Femur (tissue), 1 donor: Measurements from ENCODE around the gene SLC25A34.

Source experiments
- DNase-seq: peaks from one replicate; pipeline ENCODE4 v3.0.0-alpha.2; 2017

The SLC25A34 gene

DNA sequence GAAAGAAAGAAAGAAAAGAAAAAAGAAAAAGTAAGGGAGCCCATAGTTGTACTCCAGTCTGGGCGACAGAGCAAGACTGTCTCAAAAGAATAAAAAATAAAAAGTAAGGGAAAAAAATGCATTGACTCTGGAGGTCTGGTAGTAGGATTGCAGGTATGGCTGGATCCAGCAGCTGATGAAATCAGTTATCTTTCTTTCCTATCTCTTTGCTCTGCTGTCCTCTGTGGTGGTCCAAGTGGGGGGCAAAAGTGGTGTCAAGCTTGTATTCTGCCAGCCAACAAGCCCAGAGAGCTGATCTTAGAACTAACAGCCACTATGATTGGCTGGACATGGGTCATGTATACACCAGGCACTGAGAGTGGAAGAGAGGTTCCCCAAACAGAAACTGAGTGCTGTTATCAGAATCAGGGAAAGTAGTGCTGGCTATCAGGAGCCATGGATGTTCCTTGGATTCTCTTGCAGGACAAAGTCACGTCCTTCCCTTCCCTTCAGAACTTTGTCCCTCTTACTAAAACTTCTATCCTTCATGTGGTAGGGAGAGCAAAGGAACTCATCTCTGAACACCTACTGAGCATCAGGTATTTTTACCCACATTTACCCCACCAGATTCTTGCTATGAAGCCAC is 19.1 kb downstream of the SLC25A34 start:
- no peak for DNase-seq

DNA sequence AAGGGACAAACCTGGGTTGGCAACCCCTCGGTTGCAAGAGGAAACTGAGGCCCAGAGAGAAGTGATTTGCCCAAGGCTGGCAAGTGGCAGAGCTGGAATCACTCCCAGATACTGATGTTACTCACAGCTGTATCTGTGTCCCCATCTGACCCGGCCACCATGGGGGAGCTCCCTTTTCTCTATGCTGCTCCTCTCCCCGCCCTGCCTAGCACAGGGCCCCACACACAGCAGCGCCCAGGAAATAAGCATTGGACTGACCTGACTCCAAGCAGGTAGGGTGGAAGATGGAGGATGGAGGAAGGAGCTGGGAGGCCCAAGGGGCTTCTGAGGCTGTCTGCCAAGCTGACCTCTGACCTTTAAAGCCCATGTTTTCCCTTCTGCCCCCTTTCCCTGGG is 19.6 kb downstream of the SLC25A34 start:
- DNase-seq = peak; percentile 28

DNA sequence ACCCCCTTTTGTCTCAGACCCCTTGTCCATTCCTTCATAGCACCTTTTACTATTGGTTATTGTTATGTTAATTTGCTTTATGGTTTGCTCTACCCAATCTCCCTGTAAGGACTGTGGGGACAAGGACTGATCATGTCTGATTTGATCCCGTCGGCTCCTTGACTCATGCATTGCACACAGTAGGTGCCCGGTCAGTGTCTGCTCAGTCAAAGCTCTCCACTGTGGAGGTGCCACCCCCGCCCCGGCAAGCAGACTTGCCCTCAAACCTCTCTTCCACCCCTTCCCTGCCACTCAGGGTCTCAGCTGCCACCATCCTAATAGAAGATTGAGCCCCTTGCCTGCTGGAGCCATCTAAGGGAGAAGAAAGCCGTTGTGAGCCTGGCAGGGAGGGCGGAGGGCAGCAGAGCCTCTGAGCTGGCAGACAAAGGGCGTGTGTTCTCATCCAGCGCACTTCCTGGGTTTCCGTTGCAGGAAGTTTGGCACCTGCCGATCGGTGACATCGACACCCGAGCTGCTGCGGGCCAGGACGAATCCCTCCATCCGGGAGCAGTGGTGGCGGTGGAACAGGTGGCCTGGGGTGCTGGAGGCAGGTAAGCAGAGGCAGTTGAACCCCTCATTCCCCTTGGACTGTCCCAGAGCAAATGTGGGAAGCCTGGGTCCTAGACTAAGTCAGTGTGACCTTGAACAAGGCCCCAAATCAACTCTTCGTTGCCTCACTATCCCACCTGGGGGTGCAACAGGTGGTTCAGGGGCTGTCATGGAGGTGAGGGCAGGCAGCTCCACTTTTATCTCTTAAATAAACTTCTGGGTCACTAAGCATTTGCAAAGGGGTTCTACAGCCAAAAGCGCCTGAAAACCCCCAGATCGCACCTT is 20.3 kb downstream of the SLC25A34 start:
- peak; percentile 39 for DNase-seq

DNA sequence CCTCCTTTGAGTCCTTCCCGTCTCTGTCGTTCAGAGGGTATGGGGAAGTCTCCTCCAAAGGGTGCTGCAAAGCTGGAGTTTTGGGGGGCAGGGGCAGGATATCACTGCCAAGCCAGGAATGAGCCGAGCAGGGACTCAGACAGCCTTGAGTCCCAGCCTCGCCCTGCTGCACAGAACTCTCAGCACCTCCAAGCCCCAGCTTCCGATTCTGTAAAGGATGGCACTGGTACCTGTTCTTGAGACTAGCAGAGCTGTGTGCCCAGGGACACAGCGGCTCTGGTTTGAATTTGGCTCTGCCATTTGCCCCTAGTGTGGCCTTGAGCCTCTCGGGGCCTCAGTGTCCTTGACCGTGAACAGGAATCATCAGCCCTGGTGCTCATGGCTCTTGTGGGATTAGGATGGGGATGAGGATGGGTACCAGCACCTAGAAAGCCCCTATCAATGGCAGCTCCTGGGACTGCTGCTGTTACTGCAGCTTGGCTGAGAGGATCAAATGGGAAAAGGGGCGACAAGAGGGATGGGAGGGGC is 21.0 kb downstream of the SLC25A34 start:
- peak; percentile 20 for DNase-seq

DNA sequence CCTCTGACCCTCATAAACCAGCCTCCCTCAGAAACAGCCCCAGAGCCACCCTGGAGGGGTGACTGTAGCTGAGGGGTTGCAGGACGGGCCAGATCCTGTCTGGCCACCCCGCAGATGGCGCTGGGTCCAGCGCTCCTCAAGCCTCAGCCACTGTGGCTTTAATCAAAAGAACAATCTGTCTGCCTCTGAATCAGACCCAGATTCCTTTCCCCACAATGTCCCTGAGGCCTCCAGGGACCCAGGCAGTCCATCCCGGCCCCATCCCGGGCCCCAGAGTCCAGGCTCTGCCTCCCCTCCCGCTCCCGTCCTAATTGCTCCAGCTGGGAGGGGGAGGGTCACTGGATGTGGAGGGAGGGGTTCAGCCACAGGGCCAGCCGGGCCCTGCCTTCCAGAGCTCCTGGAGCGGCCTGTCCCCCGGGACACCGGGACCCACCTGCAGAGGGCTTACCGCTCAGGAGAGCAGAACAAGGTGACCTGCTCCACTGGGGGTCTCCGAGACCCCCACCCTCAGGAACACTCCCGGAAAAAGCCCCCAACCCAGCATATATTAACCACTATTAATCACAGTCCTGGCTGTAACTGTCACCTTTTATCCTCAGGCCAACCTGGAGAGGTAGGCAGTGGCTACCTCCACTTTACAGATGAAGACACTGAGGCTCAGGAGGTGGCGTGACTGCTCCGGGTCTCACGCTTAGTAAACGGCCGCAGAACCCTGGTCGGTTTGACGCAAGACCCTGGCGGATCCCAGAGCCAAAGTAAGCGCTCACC is 21.7 kb downstream of the SLC25A34 start:
- peak; percentile 26 for DNase-seq

DNA sequence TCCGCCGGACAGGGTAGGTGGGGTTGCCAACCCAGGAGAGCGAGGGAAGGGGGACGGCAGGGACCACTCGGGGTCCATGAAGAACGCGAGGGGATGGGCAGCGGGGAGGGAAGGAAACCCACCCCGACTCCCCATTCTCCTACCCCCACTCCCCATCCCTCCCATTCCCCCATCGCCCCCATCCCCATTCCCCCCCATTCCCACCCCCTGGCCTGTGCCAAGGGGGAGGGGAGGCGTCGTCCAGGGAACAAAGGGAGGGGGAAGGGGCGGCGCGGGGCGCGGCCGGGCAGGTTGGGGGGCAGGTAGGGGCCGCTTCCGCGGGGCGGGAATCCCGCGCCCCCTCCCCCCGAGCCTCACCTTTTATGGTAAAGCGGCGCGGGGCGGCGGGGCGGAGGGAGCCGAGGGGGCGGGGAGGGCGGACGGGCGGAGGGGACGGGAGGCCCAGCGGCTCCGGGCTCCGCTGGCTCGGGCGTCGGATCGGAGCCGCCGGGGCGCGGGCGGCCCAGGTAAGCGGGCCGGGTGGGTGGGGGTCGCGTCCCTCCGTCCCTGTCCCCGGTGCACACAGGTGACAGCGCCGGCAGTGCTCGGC is 22.4 kb downstream of the SLC25A34 start, which contains the start of gene FBLIM1:
FBLIM1 (plus strand) TSS at position 453 of the 589 bp plus-strand sequence. CDS start 6,189 bp downstream, outside the sequence.
- DNase-seq = peak; percentile 43

DNA sequence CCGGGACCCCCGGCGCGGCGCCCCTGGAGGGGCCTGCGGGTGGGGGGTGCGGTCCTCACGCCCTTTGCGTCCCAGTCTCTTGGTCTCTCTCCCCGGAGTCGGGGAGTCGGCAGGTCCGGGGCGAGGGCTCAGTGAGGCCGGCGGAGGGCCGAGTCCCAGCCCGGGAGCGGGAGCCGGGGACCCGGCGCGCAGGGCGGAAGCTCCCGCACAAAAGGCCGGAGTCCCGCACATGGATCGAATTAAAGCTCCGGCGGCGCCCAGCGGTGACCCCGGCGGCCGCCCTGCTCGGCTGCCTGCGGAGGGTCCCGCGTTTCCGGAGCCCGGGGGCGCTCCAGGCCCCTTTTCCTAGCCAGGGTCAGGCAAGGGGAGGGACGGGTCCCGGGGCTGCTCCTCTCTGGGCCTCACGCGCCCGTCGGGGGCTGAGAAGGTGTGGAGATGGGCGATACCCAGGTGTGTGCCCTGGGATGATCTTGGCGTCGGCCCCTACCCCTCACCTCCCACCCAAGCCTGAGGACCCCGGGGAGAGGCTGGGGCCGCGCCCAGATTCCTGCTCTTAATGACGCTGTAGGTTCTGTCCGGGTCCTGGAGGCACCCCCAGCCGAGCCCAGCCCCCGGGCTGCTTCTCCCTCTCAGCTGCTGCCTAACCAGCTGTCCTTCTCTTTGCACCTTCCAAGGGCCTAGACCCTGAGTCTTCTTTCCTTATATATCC is 23.0 kb downstream of the SLC25A34 start:
- no peak for DNase-seq

DNA sequence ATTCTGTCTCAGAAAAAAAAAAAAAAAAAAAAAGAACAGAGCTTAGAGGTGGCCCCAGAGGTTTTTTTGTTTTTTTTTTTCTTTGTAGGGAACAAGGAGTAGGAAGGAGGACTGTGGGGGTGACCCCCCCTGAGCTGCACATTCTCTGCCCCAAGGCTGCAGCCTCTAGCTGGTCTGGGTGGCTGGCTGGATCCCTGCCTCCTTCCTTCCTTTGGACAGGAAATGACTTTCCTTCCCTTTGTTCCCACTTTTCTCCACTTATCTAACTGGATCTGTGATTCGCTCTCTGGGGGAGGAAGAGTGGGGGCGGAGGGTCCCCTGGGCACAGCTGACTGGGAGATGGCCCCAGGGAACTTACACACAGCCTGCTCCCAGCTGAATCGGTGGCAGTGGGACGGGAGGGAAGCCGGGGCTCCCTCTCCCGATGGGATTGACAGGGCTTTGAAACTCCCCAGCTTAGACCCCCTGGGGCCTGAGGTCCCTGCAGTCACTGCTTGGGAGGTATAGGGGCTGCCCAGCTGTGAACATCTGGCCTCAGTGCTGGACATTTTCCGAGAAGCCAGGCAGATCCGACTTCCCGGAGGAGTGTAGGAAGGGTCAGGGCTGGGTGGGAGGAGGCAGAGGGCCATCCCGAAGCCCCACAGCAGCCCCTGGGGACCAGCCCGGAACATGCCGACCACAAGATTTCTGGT is 24.6 kb downstream of the SLC25A34 start:
- DNase-seq = peak; percentile 66

DNA sequence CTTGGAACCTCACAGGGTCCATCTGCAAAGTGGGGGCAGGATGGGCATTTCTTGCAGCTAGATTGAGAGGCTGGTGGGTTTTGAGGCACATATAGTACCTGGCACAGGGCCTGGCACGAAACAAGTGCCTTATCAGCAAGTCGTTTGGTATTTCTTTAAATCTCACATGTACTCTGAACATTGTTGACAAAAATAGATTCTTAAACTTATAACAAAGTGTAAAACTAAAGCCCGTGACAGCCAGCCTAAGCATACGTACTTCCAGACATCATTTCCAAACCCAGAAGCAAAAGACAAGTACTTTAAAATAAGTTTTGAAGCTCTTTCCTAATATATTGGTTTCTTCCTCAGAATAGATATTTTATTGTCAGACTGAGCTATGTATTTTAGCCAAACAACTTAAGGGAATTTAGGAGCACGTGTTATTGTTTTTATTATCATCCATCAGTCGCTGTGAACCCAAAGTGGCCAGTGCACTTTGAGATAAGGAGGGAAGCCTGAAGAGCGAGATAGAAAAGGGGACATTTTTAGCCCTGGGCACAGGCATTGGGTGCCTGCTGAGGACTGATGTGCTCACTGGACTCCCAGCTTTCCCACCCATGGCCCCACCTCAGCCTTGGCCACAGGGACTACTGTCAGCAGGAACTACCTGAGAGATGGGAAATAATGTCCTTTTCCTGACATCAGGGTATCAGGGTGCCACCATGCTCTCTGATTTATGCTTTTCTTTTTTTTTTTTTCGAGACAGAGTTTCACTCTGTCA is 25.5 kb downstream of the SLC25A34 start:
- DNase-seq = no peak

DNA sequence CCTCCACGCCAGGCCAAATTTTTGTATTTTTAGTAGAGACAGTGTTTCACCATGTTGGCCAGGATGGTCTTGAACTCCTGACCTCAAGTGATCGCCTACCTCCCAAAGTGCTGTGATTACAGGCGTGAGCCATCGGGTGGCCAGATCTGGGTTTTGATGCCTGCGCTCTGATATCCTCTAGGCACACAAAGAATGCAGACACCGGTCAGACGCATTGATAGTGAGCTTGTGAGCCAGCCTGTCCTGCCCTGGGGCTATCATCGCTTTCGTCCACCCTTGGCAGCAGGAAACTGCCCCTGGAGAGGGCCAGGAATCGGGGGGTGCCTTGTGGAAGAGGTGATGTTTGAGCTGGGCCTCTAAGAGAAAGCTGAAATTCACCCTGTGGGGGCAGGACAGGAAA is 26.5 kb downstream of the SLC25A34 start:
- DNase-seq = no peak

DNA sequence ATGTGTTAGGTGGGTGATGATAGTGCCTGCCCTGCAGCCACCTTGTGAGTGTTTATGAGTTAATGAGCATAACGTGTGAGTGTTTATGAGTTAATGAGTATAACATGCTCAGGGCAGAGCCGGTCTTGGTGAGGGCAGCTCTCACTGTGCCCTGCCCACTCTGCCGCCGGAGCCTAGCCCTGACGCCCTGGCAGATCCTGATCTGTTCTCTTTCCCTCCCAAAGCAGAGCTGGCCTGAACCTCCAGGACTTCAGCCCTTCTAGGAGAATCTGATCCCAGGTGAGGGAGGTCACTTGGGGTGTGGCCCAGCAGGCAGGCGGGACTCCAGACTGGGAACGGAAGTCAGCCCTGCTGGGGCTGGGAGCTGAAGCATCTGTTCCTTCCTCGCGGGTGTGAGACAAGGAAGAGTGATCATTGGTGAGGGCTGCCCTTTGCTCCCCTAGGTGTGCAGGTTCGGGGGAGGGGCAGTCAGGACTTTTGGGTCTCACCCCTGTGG is 28.3 kb downstream of the SLC25A34 start:
- no peak for DNase-seq

DNA sequence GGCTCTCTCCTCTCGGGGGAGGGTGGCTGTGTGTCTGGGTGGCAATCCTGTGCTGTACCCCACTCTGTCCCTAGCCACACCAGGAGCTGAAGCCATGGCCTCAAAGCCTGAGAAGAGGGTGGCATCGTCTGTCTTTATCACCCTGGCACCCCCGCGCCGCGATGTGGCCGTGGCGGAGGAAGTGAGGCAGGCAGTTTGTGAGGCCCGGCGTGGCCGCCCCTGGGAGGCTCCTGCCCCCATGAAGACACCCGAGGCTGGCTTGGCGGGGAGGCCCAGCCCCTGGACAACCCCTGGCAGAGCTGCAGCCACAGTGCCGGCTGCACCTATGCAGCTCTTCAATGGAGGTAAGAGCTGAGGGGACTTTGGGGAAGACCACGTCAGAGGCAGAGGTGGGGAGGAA is 28.8 kb downstream of the SLC25A34 start:
- DNase-seq = no peak

DNA sequence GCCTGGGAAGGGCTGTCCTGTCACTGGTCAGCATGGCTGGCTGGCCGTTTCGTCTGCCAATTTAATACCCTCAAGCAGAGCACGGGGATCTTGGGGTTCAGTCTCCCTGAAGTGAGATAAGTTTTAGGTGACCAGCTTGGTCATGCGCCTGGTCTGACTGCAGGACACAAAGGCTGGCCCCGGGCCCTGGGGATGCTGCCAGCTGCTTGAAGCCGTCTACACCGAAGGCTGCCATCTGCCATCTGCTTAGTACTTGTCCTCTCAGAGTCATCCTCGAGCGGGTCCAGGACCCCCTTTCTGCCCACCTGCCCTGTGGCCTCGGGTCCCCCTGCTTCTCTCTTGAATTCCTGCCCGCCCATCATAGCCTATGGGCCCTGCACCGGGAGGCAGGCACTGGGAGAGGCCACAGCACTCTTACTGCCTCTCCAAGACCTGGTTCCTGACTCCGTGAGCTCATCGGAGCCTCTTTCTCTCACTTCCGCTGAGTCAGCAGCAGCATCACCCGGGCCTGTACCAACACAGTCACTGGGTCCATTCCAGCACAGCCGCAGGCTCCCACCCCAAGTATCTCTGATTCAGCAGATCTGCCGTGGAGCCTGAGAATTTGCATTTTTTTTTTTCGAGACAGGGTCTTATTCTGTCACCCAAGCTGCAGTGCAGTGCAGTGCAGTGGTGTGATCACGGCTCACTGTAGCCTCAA is 29.6 kb downstream of the SLC25A34 start:
- DNase-seq = no peak

DNA sequence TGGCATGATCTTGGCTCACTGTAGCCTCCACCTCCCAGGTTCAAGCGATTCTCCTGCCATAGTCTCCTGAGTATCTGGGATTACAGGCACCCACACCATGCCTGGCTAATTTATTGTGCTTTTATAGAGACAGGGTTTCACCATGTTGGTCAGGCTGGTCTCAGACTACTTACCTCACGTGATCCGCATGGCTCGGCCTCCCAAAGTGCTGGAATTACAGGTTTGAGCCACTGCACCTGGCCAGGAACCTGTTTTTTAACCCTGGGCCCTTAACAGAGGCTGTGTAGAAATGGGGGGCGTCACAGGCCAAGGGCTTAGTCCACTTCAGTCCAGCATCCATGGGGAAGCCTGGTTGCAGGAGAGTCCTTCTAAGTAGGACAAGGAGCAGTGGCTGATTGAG is 31.9 kb downstream of the SLC25A34 start:
- DNase-seq = no peak

DNA sequence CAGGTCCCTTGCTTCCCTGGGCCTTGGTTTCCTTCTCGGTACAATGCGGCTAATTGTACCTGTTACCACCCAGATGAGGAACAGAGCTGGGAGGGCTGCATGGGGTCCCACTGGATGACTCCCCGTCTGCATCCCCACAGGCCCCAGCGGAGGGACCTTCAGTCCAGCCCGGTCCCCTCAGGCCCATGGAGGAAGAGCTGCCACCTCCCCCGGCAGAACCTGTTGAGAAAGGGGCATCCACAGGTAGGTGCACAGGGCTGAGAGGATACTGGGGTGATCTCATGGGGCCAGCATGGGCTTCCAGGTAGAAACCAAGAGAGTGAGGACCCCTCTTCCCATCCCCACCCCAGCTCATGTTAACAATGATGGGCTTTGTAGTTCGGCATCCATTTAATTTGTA is 32.3 kb downstream of the SLC25A34 start:
- DNase-seq = no peak

DNA sequence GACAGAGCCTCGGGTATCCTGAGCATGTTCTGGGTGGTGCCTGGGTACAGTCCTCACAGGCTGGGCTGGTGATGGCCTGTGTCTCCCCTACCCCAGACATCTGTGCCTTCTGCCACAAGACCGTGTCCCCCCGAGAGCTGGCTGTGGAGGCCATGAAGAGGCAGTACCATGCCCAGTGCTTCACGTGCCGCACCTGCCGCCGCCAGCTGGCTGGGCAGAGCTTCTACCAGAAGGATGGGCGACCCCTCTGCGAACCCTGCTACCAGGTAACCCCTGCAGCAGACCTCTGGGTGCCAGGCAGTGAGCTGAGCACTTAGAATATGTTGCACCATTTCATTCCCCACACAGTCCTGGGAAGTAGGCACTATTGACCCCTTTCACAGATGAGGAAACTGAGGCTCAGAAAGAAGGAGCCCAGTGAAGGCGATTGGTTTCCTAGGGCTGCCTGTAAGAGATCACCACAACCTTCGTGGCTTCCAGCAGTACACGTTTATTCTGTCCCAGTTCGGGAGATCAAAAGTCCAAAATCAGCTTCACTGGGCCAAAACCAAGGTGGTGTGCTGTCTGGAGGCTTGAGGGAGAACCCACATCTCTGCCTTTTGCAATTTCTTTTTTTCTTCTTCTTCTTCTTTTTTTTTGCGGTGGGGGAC is 34.4 kb downstream of the SLC25A34 start:
- DNase-seq = no peak

DNA sequence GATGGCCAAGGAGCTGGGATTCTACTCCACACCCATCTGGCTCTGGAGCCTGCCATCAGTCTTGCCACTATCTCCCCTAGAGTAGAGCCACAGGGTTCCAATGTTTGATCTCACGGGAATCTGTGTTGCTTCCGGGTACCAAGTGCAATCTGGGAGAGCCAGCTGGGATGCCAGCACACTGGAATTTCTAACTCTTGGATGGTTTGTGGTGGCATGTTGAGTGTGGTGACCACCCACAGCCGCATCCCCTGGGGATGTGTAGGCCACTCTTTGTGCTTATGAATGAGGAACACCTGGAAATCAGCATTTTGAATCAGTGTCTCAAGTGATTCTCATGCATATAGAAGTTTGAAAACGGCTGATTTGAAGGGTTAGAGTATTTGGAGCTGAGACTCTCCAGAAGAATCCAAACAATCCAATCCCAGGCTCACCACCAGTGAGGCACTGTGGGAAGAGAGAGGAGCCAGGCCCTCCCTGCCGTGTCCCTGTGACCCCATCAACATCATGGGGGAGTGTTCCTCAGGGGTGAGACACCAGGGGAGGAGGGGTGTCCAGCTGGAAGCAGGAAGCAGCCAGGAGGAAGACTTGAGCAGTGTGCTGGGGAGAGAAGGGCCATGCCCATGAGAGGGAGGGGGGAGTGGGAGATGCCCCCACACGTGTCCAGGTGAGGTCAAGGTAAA is 35.9 kb downstream of the SLC25A34 start:
- DNase-seq = no peak

DNA sequence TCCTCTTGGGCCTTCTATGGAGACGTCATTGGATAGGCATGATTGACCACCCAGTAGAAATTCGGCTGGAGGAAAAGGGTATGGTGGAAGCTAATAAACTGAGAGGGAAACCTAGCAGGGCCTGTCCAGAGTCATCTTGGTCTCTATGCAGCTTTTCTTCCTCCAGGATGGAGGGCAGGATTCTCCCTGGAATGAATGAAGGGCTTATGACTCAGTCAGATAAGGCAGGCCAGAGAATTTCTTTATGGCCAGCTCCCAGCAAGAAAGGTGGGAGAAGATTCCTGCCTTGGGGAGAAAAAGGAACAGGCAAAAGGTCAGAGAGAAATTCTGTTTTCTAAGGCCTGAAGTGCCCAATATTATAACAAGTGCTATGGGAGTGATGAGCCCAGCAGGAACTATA is 39.6 kb downstream of the SLC25A34 start:
- no peak for DNase-seq
